MM.1S (cell line): ENCODE results near the gene NDUFV2.

Experiments used
- EZH2 ChIP-seq: fragments of 300-600 bp; sonication (generic); optimal IDR thresholded peaks from 2 replicates; pipeline ENCODE3; 2017; ENCODE audit warnings: low read depth, mild to moderate bottlenecking, antibody characterized with exemption, low read length, mixed read lengths
- EZH2phosphoT487 ChIP-seq: fragments of 300-600 bp; sonication (generic); IDR thresholded peaks from 2 replicates; pipeline ENCODE4 v1.6.1; 2018; ENCODE audit warnings: antibody characterized with exemption, low read length
- TF ChIP-seq, protein P1 (sequence below): fragments of 300-600 bp; sonication (generic); IDR thresholded peaks from 2 replicates; pipeline ENCODE4 v1.5.1; 2016; ENCODE audit warnings: antibody characterized with exemption, low read length, mixed read lengths

DNA sequence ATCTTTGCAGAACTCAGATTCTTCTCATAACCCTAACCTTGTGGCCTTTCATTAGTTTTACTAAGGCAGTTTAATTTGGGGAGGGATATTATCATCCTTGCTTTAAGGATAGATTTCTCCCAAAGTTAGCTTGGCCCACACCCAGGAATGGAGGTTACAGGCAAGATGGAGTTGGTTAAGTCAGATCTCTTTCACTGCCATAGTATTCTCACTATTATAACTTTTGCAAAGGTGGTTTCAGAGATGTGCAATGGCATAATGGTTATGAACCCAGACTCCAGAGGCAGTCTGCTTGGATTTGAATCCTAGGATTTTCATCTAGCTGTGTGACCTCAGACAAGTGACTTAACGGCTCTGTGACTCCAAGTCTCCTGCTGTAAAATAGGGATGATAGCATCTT, 48.7 kb upstream of the NDUFV2 start:
- TF ChIP-seq, protein P1, sequence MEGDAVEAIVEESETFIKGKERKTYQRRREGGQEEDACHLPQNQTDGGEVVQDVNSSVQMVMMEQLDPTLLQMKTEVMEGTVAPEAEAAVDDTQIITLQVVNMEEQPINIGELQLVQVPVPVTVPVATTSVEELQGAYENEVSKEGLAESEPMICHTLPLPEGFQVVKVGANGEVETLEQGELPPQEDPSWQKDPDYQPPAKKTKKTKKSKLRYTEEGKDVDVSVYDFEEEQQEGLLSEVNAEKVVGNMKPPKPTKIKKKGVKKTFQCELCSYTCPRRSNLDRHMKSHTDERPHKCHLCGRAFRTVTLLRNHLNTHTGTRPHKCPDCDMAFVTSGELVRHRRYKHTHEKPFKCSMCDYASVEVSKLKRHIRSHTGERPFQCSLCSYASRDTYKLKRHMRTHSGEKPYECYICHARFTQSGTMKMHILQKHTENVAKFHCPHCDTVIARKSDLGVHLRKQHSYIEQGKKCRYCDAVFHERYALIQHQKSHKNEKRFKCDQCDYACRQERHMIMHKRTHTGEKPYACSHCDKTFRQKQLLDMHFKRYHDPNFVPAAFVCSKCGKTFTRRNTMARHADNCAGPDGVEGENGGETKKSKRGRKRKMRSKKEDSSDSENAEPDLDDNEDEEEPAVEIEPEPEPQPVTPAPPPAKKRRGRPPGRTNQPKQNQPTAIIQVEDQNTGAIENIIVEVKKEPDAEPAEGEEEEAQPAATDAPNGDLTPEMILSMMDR, result no peak
- no peak for TF ChIP-seq EZH2
- TF ChIP-seq EZH2phosphoT487, result no peak
